Dermis blood vessel endothelial cell (primary cell): ENCODE results near the gene EMILIN1. TPM values are rescaled to one million over a fixed set of nuclear protein-coding genes. Genes with fewer than 3 reads are reported as not detected.

Experiments
- DNase-seq: peaks from one replicate; pipeline ENCODE4 v3.0.0; 2010
- total RNA-seq: library from RNA; depleted of rRNA; stranded (reverse); fragments of >200 nt; gene quantifications from 2 replicates; pipeline ENCODE4 v1.2.3, GENCODE V29; 2014

The EMILIN1 gene
- total RNA-seq, 1 donor from 2014 or later: 33.7 TPM

DNA sequence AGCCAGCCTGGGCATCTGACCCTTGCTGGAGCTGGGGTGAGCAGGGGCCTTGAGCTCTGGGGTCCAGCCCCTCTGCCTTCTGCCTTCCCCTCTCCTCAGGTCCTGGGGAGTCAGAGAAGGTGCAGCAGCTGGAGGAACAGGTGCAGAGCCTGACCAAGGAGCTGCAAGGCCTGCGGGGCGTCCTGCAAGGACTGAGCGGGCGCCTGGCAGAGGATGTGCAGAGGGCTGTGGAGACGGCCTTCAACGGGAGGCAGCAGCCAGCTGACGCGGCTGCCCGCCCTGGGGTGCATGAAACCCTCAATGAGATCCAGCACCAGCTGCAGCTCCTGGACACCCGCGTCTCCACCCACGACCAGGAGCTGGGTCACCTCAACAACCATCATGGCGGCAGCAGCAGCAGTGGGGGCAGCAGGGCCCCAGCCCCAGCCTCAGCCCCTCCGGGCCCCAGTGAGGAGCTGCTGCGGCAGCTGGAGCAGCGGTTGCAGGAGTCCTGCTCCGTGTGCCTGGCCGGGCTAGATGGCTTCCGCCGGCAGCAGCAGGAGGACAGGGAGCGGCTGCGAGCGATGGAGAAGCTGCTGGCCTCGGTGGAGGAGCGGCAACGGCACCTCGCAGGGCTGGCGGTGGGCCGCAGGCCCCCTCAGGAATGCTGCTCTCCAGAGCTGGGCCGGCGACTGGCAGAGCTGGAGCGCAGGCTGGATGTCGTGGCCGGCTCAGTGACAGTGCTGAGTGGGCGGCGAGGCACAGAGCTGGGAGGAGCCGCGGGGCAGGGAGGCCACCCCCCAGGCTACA, 3.8 kb downstream of the EMILIN1 start:
- no peak for DNase-seq

GRCh38 chr2:27082773-27083409, 4.5 kb downstream of the EMILIN1 start:
- no peak for DNase-seq

DNA sequence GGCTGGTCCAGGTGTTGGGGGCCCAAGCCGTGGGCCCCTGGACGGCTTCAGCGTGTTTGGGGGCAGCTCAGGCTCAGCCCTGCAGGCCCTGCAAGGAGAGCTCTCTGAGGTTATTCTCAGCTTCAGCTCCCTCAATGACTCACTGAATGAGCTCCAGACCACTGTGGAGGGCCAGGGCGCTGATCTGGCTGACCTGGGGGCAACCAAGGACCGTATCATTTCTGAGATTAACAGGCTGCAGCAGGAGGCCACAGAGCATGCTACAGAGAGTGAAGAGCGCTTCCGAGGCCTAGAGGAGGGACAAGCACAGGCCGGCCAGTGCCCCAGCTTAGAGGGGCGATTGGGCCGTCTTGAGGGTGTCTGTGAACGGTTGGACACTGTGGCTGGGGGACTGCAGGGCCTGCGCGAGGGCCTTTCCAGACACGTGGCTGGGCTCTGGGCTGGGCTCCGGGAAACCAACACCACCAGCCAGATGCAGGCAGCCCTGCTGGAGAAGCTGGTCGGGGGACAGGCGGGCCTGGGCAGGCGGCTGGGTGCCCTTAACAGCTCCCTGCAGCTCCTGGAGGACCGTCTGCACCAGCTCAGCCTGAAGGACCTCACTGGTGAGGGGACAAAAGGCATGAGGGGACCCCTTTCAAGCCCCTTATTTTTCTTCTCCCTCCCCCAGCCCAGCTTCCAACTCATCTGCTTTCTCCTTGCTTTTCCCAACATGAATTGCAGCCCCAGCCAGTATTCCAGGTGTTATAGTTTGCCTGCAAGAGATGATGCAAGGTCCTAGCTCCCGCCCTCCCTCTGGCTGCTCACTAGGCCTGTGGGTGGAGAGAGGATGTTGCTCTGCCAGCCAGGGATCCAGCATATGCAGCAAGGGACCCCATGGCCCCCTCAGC, 5.2 kb downstream of the EMILIN1 start:
- DNase-seq: no peak

- no peak for DNase-seq
These were observed 6.1 kb downstream of the EMILIN1 start for GRCh38 chr2:27084297-27085061.

- no peak for DNase-seq
These were observed 6.8 kb downstream of the EMILIN1 start for GRCh38 chr2:27085062-27085672.

DNA sequence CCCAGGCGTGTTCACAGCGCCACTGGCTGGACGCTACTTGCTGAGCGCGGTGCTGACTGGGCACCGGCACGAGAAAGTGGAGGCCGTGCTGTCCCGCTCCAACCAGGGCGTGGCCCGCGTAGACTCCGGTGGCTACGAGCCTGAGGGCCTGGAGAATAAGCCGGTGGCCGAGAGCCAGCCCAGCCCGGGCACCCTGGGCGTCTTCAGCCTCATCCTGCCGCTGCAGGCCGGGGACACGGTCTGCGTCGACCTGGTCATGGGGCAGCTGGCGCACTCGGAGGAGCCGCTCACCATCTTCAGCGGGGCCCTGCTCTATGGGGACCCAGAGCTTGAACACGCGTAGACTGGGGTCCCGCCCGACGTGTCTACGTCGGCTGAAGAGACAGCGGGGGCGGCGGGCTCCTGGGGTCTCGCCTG, 7.3 kb downstream of the EMILIN1 start:
- DNase-seq: peak; percentile 81

DNA sequence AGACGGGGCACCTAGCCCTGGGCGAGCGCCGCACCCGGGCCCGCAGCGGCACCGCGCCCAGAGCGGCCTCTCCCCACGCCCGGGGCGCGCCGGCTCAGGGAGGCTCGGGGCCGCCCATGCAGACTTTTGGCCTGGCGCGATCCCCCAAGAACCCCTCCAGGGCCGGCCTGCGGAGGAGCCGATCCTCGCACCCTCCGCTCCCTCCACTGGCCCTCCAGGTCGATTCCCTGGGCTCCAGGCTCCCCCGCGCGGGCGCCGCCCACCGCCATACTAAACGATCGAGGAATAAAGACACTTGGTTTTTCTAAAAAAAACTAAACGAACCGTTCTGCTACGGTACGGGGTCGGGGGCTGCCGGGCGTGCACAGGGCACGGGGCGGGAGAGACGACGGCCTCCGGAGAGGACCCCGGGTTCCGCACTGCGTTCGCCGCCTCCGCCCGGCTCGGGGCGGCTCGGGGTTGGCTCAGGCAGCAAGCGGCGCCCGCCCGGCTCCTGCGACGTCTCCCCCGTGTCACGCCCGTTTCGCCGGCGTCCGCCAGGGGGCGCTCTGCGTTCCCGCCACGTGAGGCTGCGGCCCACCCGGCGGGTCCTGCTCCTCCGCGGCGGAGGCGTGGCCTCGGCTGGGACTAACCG, 7.8 kb downstream of the EMILIN1 start:
- DNase-seq: peak; percentile 95

- peak; percentile 22 for DNase-seq
These were observed 8.5 kb downstream of the EMILIN1 start, which contains the start of gene KHK for GRCh38 chr2:27086724-27087593. KHK (plus strand) TSS chr2:27086772; CDS start chr2:27087260, 488 bp downstream.

DNA sequence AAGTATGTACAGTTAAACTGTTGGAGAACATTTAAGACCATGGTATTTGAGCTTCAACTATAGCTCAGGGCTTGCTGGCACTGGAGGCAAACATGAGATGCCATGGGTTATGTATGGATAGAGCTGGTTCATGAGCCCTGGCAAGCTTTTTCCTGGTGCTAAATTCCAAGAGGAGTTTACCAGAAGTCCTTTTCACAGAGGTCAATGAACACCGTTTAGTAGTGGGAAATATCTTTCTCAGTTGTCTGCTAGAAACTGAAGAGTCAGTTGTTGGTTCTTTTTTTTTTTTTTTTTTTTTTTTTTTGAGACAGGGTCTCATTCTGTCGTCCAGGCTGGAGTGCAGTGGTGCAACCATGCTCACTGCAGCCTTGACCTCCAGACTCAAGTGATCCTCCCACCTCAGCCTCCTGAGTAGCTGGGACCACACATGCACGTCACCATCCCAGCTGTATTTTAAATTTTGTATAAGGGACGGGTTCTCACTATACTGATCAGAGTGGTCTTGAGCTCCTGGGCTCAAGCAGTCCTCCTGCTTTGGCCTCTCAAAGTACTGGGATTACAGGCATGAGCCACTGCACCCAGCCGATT, 9.5 kb downstream of the EMILIN1 start:
- DNase-seq: no peak

GRCh38 chr2:27088634-27089033, 10.2 kb downstream of the EMILIN1 start:
- no peak for DNase-seq

- no peak for DNase-seq
These were observed 10.9 kb downstream of the EMILIN1 start for GRCh38 chr2:27089111-27089954.

- DNase-seq: no peak
These were observed 13.6 kb downstream of the EMILIN1 start for GRCh38 chr2:27091746-27092695.

- DNase-seq: no peak
These were observed 14.4 kb downstream of the EMILIN1 start for GRCh38 chr2:27092696-27093429.

DNA sequence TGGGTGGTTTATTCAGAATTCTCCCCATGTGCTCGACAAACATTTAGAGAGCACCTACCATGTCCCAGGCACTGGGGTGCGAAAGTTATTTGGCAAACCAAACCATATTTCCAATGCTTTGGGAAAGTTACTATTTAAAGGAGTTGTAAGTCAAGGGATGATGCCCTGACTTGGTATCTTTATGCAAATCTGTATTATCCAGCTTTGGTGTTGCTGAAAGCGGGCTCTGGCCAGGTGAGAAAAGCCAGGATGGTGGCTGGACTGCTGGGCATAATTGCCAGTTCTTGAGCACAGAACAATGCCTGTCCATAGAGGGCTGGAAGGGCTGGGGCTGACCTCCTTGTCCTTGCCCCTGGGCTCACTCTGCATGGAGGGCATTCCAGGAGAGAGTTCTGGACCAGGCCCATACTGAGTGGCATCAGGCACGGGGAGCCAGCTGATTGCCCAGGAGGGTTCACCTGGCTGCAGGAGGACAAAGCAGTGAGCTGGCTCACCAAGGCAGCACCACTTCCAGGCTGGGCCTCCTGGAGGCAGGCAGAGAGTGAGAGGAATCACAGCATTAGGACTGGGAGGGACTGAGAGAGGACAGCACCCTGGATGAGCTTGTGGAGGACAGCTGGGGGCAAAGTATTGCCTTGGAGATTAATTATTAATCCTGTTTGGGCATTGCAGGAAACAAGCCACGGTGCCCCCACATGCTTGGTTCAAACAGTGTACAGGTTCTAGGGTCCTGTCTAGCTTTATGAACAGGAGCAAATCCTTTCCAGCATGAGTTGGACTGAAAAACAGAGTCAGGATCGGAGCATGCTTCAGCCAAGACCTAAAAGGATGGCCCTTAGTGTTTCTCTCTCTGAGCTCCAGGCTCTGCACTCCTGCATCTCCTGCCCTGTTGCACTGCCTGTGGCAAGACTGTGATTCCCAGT, 15.3 kb downstream of the EMILIN1 start:
- DNase-seq: no peak

GRCh38 chr2:27094353-27094984, 16.1 kb downstream of the EMILIN1 start:
- DNase-seq: no peak

- no peak for DNase-seq
These were observed 17.0 kb downstream of the EMILIN1 start for GRCh38 chr2:27095427-27095744.
